ENCODE measurements around the gene CELSR3. TPM values are rescaled to one million over a fixed set of nuclear protein-coding genes. Genes with fewer than 3 reads are reported as not detected.

The CELSR3 gene
- total and polyA plus RNA-seq, 4 donors: 0.16 to 0.37 (median 0.26) TPM

GRCh38 chr3:48607519-48607918 is 55.2 kb downstream of the CELSR3 start:
- WGBS: 96% methylated on average over 5 of the region's 5 CpGs
- H3K9me3 ChIP-seq (ENCODE audit: control insufficient read depth in 4 of 4, low read length in 3 of 4): no peaks in the 10 kb centered on the region
- peaks cover 0 to 16% (median 13%) of the 10 kb centered on the region in 4 donors for H3K4me1 ChIP-seq (ENCODE audit: control insufficient read depth in 4 of 4, insufficient read depth in 4 of 4, low read length in 3 of 4)
- no peak for DNase-seq (ENCODE audit: low spot score)
- TF ChIP-seq REST (IDR thresholded peaks at IDR 0.05) (no peak), HNF4A (conservative IDR thresholded peaks at IDR 0.05) (no peak), SP1 (IDR thresholded peaks at IDR 0.05) (no peak), NR2F2 (IDR thresholded peaks at IDR 0.05) (no peak), JUND (IDR thresholded peaks at IDR 0.05) (no peak), RXRA (IDR thresholded peaks at IDR 0.05) (no peak), YY1 (IDR thresholded peaks at IDR 0.05) (no peak), EGR1 (IDR thresholded peaks at IDR 0.05; ENCODE audit: low read depth in 2 of 2) (no peak), ATF3 (IDR thresholded peaks at IDR 0.05) (no peak), CTCF (IDR thresholded peaks at IDR 0.05; ENCODE audit: low read depth, low read length, missing input control) (no peak), GABPA (IDR thresholded peaks at IDR 0.05 in 1 of 2, conservative IDR thresholded peaks at IDR 0.05 in 1 of 2) (no peak), MAX (IDR thresholded peaks at IDR 0.05) (no peak), TAF1 (conservative IDR thresholded peaks at IDR 0.05) (no peak), FOXA2 (IDR thresholded peaks at IDR 0.05) (no peak), HNF4G (IDR thresholded peaks at IDR 0.05) (no peak), RAD21 (IDR thresholded peaks at IDR 0.05) (no peak), ZBTB33 (IDR thresholded peaks at IDR 0.05) (no peak)
- no peak overlapping the region for H3K27ac ChIP-seq (ENCODE audit: low read depth in 1 of 2, low read length in 2 of 2)
- peaks cover 9 to 34% (median 31%) of the 10 kb centered on the region in 4 donors for H3K36me3 ChIP-seq (ENCODE audit: control insufficient read depth in 4 of 4, insufficient read depth in 3 of 4, low read depth in 1 of 4, low read length in 3 of 4)
- no peaks in the 10 kb centered on the region for H3K27me3 ChIP-seq (ENCODE audit: control insufficient read depth in 4 of 4, insufficient read depth in 4 of 4, low read length in 3 of 4)
- H3K4me3 ChIP-seq (ENCODE audit: low read depth in 1 of 3, low read length in 3 of 3): no peak overlapping the region
- no peak overlapping the region for H3K9ac ChIP-seq (ENCODE audit: low read depth in 1 of 2, low read length in 2 of 2)

GRCh38 chr3:48601622-48601994 is 61.1 kb downstream of the CELSR3 start:
- no peak overlapping the region for H3K27ac ChIP-seq (ENCODE audit: low read depth in 1 of 2, low read length in 2 of 2)
- H3K9ac ChIP-seq (ENCODE audit: low read depth in 1 of 2, low read length in 2 of 2): no peak overlapping the region
- H3K9me3 ChIP-seq (ENCODE audit: control insufficient read depth in 4 of 4, low read length in 3 of 4): no peaks in the 10 kb centered on the region
- no peaks in the 10 kb centered on the region for H3K4me1 ChIP-seq (ENCODE audit: control insufficient read depth in 4 of 4, insufficient read depth in 4 of 4, low read length in 3 of 4)
- peaks cover 19 to 84% (median 66%) of the 10 kb centered on the region in 4 donors for H3K36me3 ChIP-seq (ENCODE audit: control insufficient read depth in 4 of 4, insufficient read depth in 3 of 4, low read depth in 1 of 4, low read length in 3 of 4)
- WGBS: 87% methylated on average over 2 of the region's 2 CpGs
- DNase-seq (ENCODE audit: low spot score): no peak
- H3K27me3 ChIP-seq (ENCODE audit: control insufficient read depth in 4 of 4, insufficient read depth in 4 of 4, low read length in 3 of 4): no peaks in the 10 kb centered on the region
- no peak overlapping the region for H3K4me3 ChIP-seq (ENCODE audit: low read depth in 1 of 3, low read length in 3 of 3)
- TF ChIP-seq NR2F2 (IDR thresholded peaks at IDR 0.05) (no peak), YY1 (IDR thresholded peaks at IDR 0.05) (no peak), FOXA2 (IDR thresholded peaks at IDR 0.05) (no peak), TAF1 (conservative IDR thresholded peaks at IDR 0.05) (no peak), SP1 (IDR thresholded peaks at IDR 0.05) (no peak), EGR1 (IDR thresholded peaks at IDR 0.05; ENCODE audit: low read depth in 2 of 2) (no peak), FOXA1 (IDR thresholded peaks at IDR 0.05) (no peak), HNF4G (IDR thresholded peaks at IDR 0.05) (no peak), RXRA (IDR thresholded peaks at IDR 0.05) (no peak), RAD21 (IDR thresholded peaks at IDR 0.05) (no peak), HNF4A (conservative IDR thresholded peaks at IDR 0.05) (no peak), GABPA (IDR thresholded peaks at IDR 0.05 in 1 of 2, conservative IDR thresholded peaks at IDR 0.05 in 1 of 2) (no peak), JUND (IDR thresholded peaks at IDR 0.05) (no peak), ATF3 (IDR thresholded peaks at IDR 0.05) (no peak), CTCF (IDR thresholded peaks at IDR 0.05; ENCODE audit: low read depth, low read length, missing input control) (no peak), ZBTB33 (IDR thresholded peaks at IDR 0.05) (no peak)
